SHP77 (cell line): ENCODE results near the gene EIF2S2.

Experiments used
- DNase-seq, 2 experiments: peaks; one replicate each; lab custom pipeline; 2025; lab: John Stamatoyannopoulos, UW

The EIF2S2 gene

DNA sequence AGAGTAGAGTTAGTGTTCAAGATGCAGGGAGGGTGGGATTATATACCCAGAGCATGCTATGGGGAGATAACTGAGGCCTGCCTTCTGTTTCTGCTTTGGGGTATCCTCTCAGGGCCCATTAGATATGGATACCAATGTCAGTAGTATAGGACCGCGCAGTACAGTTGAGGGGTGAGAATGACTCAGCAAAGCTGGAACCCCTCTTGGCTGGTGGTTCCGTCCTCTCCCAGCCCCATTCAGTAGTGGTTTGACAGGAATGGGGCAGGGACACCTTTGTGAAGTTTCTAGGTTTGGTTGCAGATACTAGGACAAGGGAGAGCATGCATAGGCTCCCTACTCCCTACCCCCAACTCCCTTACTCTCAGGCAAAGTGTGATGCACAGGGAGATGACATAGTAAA is 47.8 kb downstream of the EIF2S2 start:
- no peak for DNase-seq

- DNase-seq: no peak
These were observed 49.2 kb downstream of the EIF2S2 start for GRCh38 chr20:34062570-34063482.

DNA sequence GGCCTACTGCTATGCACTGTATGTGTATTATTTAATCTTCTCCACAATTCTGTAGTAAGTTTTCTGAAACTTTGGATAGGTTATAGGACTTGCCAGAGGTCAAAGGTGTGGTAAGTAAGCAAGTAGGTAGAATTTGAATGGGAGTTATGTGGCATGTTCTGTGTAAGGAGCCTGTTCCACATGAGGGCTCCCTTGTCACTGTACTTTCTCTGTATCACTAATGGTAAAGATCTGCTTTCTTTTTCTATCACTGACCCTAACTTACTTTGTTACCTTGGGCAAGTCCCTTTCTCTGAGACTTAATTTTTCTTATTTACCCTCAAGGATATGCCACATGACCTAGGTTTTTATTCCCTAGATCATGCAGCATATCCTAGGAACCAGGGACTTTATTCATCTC is 50.3 kb downstream of the EIF2S2 start:
- no peak for DNase-seq

DNA sequence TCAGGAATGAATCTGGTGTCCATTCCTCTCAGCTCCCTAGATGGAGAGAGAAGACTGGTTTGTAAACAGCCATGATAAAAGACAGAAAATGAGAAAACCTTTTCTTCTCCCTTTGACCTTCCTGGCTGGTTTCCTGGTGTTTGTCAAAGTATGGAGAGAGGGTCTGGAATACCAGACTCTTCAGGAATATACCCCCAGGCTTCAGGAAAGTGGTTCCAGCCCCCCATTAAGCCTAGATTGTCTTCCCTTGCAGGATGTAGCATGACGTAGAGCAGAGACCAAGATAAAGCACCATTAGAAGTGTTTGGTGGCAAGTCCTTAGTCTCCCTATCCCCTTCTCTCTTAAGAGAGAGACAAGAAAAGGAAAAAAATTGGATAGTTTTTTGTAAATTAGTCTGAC is 51.1 kb downstream of the EIF2S2 start:
- DNase-seq: no peak

- peak in 1 of 2 experiments; percentile 28 for DNase-seq
These were observed 53.2 kb downstream of the EIF2S2 start for GRCh38 chr20:34058831-34059230.

DNA sequence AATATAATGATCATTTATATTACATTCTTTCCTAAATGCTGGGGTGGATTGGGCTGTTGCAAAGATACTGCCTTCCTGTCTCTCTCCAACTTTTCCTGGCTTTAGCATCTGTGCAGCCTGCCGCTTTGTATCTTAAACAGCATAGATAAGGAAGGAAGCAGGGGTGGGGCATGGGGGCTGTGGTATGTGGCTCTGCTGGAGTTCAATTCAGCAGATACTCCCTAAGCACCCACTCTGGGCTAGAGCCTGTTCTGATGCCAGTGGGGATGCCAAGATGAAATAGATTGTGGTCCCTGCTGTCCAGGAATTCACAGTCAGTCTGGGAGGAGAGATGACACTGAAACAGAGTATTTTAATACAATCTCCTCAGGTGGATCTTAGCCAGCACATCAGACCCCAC is 56.8 kb downstream of the EIF2S2 start:
- DNase-seq: no peak

DNA sequence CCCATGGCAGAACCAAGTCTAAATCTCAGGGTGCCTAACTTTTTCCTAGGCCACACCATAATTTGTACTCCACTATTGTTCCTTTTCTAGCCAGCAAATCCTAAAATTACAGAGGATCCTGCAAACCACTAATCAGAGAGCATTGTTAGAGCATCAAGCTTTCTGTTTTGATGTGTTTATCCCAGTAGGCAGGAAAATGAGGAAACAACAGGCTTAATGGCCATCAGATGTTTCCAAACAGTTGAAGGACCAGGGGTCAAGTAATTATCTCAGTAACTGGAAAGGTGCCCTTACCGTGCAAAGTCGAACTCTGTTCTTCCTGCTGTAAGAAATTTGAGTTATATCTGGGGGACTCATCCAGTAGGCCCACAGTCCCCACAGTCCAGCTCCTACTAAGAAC is 59.6 kb downstream of the EIF2S2 start:
- no peak for DNase-seq

DNA sequence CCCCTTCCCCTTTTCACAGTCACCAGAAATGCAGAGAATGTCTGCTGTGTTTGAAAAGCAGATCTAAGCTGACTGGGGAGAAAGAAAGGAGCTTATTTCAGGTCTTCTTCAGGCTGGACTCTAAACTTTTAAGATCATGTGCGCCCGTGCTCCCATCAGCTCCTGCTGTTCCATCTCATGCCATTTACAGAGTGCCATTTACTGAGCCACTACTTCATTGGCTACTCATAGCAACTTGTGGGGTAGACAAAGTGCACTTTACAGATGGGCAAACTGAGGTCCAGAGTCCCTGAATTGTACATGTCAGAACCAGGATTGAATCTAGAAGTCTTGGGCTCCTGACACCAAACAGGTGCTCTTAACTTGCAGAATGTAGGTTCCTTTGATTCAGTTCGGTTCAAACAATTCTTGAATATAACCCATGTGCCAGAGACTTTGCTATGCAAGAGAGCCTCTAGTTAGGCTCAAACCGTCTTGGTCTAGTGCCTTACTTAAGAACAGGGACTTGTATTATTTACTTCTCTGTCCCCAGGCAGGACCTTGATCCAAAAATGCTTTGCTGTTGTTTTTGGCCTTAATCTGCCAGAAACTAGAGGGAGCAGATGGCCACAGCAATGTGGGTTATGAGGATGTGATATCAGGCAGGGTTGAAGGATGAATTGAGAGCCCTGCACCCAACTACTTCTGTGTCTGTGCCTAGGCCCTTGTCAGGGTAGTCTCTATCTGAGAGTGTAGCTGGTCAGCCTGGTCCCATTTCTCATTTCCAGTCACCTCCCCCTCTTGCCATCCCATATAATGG is 61.9 kb downstream of the EIF2S2 start:
- DNase-seq: no peak

GRCh38 chr20:34049389-34049788 is 62.7 kb downstream of the EIF2S2 start:
- DNase-seq: no peak

DNA sequence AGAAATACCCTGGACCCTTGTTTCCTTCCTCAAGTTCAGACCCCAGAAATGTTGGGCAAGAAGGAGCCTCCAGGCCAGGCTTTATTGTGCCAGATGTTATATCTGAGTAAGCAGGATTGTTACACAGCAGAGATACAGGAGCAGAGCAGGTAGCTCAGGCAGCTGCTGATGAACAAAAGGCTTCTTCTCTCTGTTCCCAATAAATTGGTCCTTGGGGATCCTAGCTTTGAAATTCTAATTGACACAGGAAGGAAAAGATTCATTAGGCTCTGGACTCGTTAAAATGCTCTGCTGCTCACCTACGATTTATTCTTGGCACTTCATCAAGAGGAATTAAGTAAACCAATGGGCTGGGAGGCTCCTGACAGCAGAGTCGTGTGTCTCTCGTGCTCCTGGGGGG is 64.1 kb downstream of the EIF2S2 start:
- no peak for DNase-seq

DNA sequence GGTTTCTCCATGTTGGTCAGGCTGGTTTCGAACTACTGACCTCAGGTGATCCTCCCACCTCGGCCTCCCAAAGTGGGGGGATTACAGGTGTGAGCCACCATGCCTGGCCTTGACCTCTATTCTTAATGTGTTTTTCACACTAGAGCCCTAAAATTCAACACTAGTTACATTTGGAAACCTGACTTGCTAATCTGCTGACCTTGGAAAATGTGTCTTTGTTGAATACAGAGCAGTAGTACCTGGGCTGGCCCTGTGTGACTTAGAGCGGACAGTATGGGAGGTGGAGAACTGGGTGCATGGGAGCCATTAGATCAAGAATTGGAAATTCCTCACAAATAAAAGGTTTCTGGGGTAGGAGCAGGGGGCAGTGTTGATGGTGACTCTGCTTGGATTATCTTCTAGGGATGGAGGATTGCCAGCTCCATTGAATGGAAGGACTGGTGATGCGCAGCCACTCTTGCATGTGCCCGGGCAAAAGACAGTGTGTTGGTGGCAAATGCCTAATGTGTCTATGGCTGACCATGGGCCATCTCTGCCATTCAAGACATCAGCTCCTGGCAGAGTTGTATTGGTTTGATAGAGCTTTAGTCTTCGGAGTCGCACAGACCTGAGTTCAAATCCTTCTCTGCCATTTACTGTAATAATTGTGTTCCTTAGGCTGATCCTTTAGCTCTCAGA is 64.9 kb downstream of the EIF2S2 start:
- no peak for DNase-seq

GRCh38 chr20:34045930-34046725 is 65.9 kb downstream of the EIF2S2 start:
- DNase-seq: no peak

DNA sequence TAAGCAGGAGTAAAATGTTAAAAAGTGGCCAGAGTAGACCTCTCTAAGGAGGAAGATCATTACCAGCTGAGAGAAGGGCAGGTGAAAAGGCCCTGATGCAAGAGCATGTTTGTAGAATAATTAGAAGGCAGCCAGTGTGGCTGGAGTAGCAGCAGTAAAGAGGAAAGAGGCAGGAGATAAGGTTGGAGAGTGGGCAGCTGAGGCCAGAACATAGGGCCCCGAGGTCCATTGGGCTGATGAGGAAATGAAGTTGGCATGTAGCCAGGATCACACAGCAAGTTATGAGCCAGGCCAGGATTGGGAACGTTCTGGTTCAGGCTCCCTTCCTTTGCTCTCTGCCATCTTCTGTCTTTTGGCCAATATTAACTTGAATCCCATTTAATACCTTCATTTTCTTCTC is 66.7 kb downstream of the EIF2S2 start:
- DNase-seq: peak; percentile 28 to 42

- no peak for DNase-seq
These were observed 69.0 kb downstream of the EIF2S2 start for GRCh38 chr20:34043025-34043424.

GRCh38 chr20:34042262-34042661 is 69.8 kb downstream of the EIF2S2 start:
- DNase-seq: peak; percentile 89 to 91

DNA sequence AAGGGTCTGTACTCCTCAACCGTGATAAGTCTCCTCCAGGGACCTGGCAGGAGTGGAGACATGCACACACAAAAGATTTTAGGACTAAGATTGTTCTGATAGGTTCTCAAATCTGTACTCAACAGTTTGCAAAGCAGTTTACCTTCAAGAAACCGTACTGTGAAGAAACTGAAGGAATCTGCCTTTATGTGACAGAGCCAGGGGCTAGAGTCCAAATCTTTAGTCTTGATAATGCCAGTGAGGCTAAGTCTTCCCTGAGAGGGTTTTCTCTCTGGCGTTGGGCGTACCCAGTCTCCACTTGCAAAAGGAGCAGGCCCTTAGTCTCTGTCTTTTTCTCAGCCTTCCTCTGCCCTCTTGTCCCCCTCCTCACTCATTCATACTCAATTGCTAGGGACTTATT is 70.8 kb downstream of the EIF2S2 start:
- DNase-seq: no peak

- no peak for DNase-seq
These were observed 71.6 kb downstream of the EIF2S2 start for GRCh38 chr20:34040300-34040995.
